Omental fat pad (tissue), 4 donors: ENCODE results near the gene REEP3. TPM values are rescaled to one million over a fixed set of nuclear protein-coding genes. Genes with fewer than 3 reads are reported as not detected.
"Not testable (repeated sequence)": the region's sequence is repeated elsewhere in the genome, so short reads cannot be mapped to it uniquely, and the experiment has no call there.

Experiments used
- ATAC-seq: fragments of 150-250 bp; one replicate; pipeline ENCODE4 v1.9.1; 2016; ENCODE audit warnings: mild to moderate bottlenecking, moderate library complexity; ENCODE audit not compliant: low FRiP score
- DNase-seq: peaks from one replicate; pipeline ENCODE4 v3.0.0-alpha.2; 2019; ENCODE audit warnings: low spot score
- total RNA-seq, 4 donors: library from RNA; depleted of rRNA; stranded (reverse); fragments of >200 nt; gene quantifications; one replicate each; pipeline ENCODE4 v1.1.0, GENCODE V29; 2016
- TF ChIP-seq, protein P1 (sequence below), 3 donors: fragments of 450-650 bp; IDR thresholded peaks; one replicate each; pipeline ENCODE4 v1.5.1; 2016 to 2017; ENCODE audit warnings: antibody characterized with exemption in 3 of 3, mild to moderate bottlenecking in 3 of 3, moderate library complexity in 2 of 3

REEP3 gene
- total RNA-seq, 4 donors from 2014 or later: 44.7 to 70.5 (median 57.1) TPM

DNA sequence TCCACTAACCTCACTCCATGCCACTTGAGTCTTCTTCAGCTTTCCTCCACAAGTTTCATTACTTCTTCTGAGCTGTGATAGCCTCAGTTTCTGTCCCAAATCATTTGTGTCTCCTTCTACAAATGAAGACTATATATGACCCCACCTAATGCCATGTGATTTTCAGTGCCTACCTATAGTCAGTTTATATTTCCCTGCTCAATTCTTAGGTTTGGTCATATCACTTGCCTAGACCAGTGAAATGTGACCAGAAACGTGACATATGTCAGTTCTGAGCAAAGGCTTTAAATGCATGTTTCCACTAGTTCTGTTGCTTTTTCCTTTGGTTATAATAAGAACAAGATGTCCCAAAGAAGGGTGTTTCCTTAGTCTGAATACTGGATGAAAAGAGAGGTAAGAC is 24.6 kb upstream of the REEP3 start:
- no peak for ATAC-seq
- TF ChIP-seq, protein P1, sequence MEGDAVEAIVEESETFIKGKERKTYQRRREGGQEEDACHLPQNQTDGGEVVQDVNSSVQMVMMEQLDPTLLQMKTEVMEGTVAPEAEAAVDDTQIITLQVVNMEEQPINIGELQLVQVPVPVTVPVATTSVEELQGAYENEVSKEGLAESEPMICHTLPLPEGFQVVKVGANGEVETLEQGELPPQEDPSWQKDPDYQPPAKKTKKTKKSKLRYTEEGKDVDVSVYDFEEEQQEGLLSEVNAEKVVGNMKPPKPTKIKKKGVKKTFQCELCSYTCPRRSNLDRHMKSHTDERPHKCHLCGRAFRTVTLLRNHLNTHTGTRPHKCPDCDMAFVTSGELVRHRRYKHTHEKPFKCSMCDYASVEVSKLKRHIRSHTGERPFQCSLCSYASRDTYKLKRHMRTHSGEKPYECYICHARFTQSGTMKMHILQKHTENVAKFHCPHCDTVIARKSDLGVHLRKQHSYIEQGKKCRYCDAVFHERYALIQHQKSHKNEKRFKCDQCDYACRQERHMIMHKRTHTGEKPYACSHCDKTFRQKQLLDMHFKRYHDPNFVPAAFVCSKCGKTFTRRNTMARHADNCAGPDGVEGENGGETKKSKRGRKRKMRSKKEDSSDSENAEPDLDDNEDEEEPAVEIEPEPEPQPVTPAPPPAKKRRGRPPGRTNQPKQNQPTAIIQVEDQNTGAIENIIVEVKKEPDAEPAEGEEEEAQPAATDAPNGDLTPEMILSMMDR (IDR thresholded peaks at IDR 0.05): no peak

GRCh38 chr10:63497321-63497720 is 23.9 kb upstream of the REEP3 start:
- ATAC-seq (no peak), DNase-seq (no peak)
- TF ChIP-seq, protein P1 (IDR thresholded peaks at IDR 0.05): no peak

More for the DNA sequence above, 24.6 kb upstream of the REEP3 start:
- no peak for DNase-seq

GRCh38 chr10:63498665-63499064 is 22.5 kb upstream of the REEP3 start:
- ATAC-seq: no peak
- DNase-seq: no peak
- TF ChIP-seq, protein P1 (IDR thresholded peaks at IDR 0.05): no peak

- ATAC-seq, DNase-seq: not testable (repeated sequence)
These were observed 20.6 kb upstream of the REEP3 start for GRCh38 chr10:63500551-63500950.

DNA sequence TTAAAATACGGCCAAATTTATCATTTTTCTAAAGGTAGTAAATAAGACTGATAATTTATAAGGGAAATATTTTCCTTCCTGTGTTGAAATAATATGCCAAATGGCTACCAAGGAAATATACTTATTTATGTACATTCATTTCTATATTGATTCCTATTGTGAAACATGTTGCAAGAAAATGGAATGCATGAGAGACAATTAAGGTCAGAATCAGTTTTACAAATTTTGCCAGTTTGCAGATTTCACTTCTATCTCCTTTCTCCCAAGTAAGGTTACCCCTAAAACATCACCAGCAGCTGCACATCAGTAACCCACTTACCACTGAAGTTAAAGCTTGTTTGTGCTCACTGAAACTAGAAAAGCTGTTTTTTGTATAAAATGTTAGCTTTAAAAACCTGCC is 19.2 kb upstream of the REEP3 start:
- TF ChIP-seq, protein P1 (IDR thresholded peaks at IDR 0.05): no peak
- ATAC-seq (no peak), DNase-seq (no peak)

GRCh38 chr10:63502832-63503231 is 18.4 kb upstream of the REEP3 start:
- ATAC-seq (no peak), DNase-seq (no peak)
- TF ChIP-seq, protein P1 (IDR thresholded peaks at IDR 0.05): no peak

DNA sequence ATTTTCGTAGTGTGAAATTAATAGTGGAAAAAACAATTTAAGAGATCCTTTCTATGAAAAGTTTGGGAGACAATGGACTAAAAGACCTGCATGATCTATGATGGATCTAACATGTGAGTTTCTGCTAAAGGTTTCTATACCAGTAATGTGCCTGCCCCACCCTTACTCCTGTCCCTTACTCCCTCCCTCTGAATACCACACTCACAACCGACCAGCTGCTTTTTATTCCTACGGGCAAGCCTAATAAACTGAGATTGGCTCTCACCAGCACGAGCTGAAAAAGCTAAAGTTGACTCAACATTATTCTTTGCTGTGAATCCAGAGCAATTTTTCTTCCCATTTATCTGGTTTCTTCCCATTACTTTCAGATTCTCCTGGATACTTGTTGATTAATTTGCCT is 17.8 kb upstream of the REEP3 start:
- TF ChIP-seq, protein P1 (IDR thresholded peaks at IDR 0.05): no peak
- ATAC-seq (no peak), DNase-seq (no peak)
